Urinary bladder (tissue), 4 donors: ENCODE data around the gene HAT1. TPM values are rescaled to one million over a fixed set of nuclear protein-coding genes. Genes with fewer than 3 reads are reported as not detected.
A peak's percentile ranks its signal among the peaks of the same experiment; 100 is the strongest.

Experiments
- DNase-seq: peaks from one replicate; pipeline ENCODE4 v3.0.0-alpha.2; 2015; ENCODE audit errors: extremely low spot score
- H3K27ac ChIP-seq: one replicate; pipeline ENCODE4 v1.5.1; 2013; ENCODE audit warnings: low read depth, mild to moderate bottlenecking, moderate library complexity
- H3K36me3 ChIP-seq: one replicate; pipeline ENCODE4 v1.6.1; 2013; ENCODE audit warnings: mild to moderate bottlenecking, moderate library complexity; ENCODE audit not compliant: insufficient read depth
- H3K4me1 ChIP-seq: one replicate; pipeline ENCODE4 v1.6.1; 2013; ENCODE audit warnings: mild to moderate bottlenecking, moderate library complexity; ENCODE audit not compliant: insufficient read depth
- H3K4me3 ChIP-seq: one replicate; pipeline ENCODE4 v1.5.1; 2013; ENCODE audit warnings: low read depth, low read length
- WGBS: extraction: QIAGEN DNeasy Blood & Tissue Kit; methylation state at CpG from one replicate; pipeline ENCODE4 v1.1.7; 2013; 5-methylcytosine and 5-hydroxymethylcytosine counted together
- polyA plus RNA-seq: library from polyadenylated mRNA; stranded (reverse); fragments of 200-250 nt; gene quantifications from one replicate; pipeline ENCODE4 v1.2.3, GENCODE V29; 2013
- total RNA-seq: library from RNA; depleted of rRNA; stranded (reverse); fragments of >200 nt; gene quantifications from one replicate; pipeline ENCODE4 v1.2.3, GENCODE V29; 2014
- donor health status: healthy with polysubstance abuse.
- donor health status: healthy.

The HAT1 gene
- total RNA-seq: 60.8 TPM
- 39.3 TPM for polyA plus RNA-seq

GRCh38 chr2:171922230-171923022, at the start of gene HAT1:
Gene HAT1, plus strand, starts transcription at chr2:171922461. Its CDS starts 40 bp downstream, at chr2:171922501.
- no peaks in the 10 kb centered on the region for H3K36me3 ChIP-seq
- peak within 1 kb of the TSS; percentile 90 for H3K27ac ChIP-seq
- peak; percentile 96 for DNase-seq
- whole genome bisulfite sequencing: under 1% methylated on average over 61 of the region's 61 CpGs
- H3K4me1 ChIP-seq: peaks cover 1% of the 10 kb centered on the region
- peak within 1 kb of the TSS; percentile 65 for H3K4me3 ChIP-seq

- no peaks in the 10 kb centered on the region for H3K36me3 ChIP-seq
- H3K4me3 ChIP-seq: no peak overlapping the region
- no peak for DNase-seq
- 99% methylated on average over 1 of the region's 1 CpG for WGBS
- H3K27ac ChIP-seq: no peak overlapping the region
- H3K4me1 ChIP-seq: peaks cover 2% of the 10 kb centered on the region
Observed at GRCh38 chr2:171874517-171874916, 47.7 kb upstream of the HAT1 start.

DNA sequence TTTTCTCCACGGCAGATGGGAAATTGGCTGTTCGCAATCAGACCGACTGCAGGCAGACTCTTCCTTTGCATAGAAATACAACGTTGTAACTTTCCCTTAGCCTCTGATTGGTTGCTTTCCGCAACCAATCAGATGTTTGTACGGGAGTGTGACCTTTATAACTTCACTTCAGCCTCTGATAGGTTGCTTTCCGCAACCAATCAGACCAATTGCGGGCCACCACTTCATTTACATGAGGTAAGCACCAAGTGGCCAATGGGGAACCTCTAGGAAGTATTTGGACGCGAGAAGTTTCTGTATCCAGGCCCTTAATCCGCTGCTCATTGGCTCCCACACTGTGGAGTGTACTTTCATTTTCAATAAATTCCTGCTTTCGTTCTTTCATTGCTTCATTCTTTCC, 47.3 kb upstream of the HAT1 start:
- 94% methylated on average over 12 of the region's 12 CpGs for WGBS
- DNase-seq: no peak
- Histone ChIP-seq H3K36me3 (no peaks in the 10 kb centered on the region), H3K4me1 (peaks cover 2% of the 10 kb centered on the region), H3K4me3 (no peak overlapping the region), H3K27ac (no peak overlapping the region)

GRCh38 chr2:171878481-171878993, 43.7 kb upstream of the HAT1 start:
- peaks cover 2% of the 10 kb centered on the region for H3K4me1 ChIP-seq
- H3K27ac ChIP-seq: peak overlapping the region; percentile 59
- 18% methylated on average over 2 of the region's 2 CpGs for WGBS
- DNase-seq: no peak
- H3K36me3 ChIP-seq: no peaks in the 10 kb centered on the region
- no peak overlapping the region for H3K4me3 ChIP-seq

DNA sequence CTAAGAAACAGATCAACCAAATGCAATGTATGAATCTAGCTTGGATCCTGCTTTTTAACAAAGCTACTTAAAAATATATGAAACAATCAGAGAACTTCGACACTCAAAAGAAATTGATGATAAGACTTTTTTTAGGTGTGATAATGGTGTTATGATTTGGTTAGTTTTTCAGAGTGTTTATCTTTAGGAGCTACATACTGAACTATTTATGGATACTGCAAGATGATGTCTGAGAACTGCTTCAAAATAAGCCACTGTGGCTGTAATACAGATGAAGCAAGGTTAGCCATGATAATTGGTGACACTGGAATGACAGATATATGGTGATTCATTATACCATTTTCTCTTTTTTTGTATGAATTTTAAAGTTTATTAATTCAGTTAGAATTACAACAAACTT, 42.4 kb upstream of the HAT1 start:
- Histone ChIP-seq H3K4me1 (peaks cover 2% of the 10 kb centered on the region), H3K27ac (no peak overlapping the region), H3K36me3 (no peaks in the 10 kb centered on the region), H3K4me3 (no peak overlapping the region)
- WGBS: 54% methylated on average over 1 of the region's 1 CpG
- no peak for DNase-seq

DNA sequence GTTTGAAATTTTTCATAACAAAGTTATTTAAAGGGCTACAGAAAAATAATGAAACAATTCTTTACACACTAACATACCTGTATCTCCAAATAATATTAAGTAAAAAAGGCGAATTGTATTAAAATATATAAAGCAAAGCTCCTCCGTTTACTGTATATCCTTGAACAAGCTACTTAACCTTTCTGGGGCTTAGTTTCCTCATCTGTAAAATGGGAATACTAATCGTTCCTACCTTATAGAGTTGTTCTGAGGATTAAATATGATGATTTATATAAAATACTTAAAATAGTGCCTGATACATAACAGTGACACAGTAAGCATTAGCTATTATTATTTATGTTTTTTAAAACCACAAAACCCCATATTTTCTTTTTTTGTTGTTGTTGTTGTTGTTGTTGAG, 41.5 kb upstream of the HAT1 start:
- 94% methylated on average over 3 of the region's 3 CpGs for WGBS
- Histone ChIP-seq H3K4me1 (peaks cover 2% of the 10 kb centered on the region), H3K4me3 (no peak overlapping the region), H3K36me3 (no peaks in the 10 kb centered on the region), H3K27ac (no peak overlapping the region)
- no peak for DNase-seq

GRCh38 chr2:171882089-171882769, 40.0 kb upstream of the HAT1 start:
- DNase-seq: no peak
- Histone ChIP-seq H3K27ac (no peak overlapping the region), H3K36me3 (no peaks in the 10 kb centered on the region), H3K4me1 (peaks cover 2% of the 10 kb centered on the region), H3K4me3 (no peak overlapping the region)
- 55% methylated on average over 2 of the region's 2 CpGs for WGBS

DNA sequence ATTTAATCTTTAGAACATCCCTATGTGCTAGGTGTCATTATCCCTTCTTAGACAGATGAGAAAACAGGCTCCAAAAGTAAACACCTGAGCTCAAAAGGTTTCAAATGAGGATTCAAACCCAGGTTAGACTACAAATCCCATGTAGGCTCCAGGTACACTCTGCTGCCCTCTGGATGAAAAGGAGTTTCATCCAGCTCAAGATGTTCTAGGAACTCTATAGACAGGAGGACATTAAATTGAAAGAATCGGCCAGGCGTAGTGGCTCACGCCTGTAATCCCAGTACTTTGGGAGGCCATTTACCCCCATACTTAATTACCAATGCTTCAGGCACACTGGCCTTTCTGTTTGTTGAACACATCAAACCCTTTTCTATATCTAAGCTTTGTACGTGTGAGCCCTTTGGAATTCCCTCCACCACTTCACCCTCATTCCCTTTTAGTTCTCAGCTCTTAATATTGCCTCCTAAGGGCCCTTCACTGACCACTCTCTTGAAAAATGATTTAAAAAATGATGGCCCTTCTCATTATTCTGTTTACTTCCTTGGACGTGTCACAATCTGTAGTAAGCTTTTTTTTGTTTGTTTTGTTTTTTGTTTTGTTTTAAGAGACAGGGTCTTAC, 38.9 kb upstream of the HAT1 start:
- DNase-seq: no peak
- Histone ChIP-seq H3K27ac (no peak overlapping the region), H3K4me3 (no peak overlapping the region), H3K4me1 (no peaks in the 10 kb centered on the region), H3K36me3 (no peaks in the 10 kb centered on the region)
- WGBS: 91% methylated on average over 5 of the region's 5 CpGs

GRCh38 chr2:171889333-171889732, 32.9 kb upstream of the HAT1 start:
- no peak overlapping the region for H3K27ac ChIP-seq
- DNase-seq: no peak
- no peaks in the 10 kb centered on the region for H3K36me3 ChIP-seq
- H3K4me1 ChIP-seq: no peaks in the 10 kb centered on the region
- 96% methylated on average over 2 of the region's 2 CpGs for WGBS
- H3K4me3 ChIP-seq: no peak overlapping the region

GRCh38 chr2:171889808-171890207, 32.5 kb upstream of the HAT1 start:
- H3K4me3 ChIP-seq: no peak overlapping the region
- no peaks in the 10 kb centered on the region for H3K4me1 ChIP-seq
- no peaks in the 10 kb centered on the region for H3K36me3 ChIP-seq
- DNase-seq: no peak
- WGBS: 82% methylated on average over 1 of the region's 1 CpG
- H3K27ac ChIP-seq: no peak overlapping the region

DNA sequence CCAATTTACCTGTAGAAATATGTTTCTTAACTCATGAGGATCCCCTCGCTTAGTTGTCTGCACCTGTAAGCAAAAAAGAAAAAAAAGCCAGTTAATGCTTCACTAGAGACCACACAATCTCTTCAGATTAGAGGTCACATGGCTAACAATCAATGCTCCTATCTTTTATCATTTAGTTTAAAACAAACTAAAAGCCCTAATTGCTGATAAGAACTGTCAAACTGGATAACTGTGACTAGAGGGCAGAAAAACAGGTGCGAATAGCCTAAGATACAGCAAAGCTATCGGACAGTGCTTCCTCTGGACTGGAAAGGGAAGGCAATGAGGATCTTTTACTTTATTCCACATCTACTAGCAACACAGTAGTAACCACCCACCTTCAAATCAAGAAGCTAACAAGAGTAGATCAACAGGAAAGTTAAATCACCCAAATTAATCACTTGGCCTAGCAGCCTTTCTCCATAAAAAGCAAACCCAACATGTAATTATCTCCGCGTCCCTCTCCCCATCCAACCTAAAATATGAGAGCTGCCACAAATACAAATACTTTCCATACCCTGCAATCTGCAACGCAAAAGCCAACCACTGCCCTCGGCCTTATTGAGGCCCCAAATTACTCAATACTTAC, 29.0 kb upstream of the HAT1 start:
- H3K36me3 ChIP-seq: no peaks in the 10 kb centered on the region
- no peaks in the 10 kb centered on the region for H3K4me1 ChIP-seq
- WGBS: 29% methylated on average over 7 of the region's 7 CpGs
- DNase-seq: no peak
- H3K4me3 ChIP-seq: peak overlapping the region; percentile 68
- no peak overlapping the region for H3K27ac ChIP-seq

GRCh38 chr2:171893824-171894611, 28.2 kb upstream of the HAT1 start, which contains the start of gene SLC25A12:
Gene SLC25A12, minus strand, starts transcription at chr2:171894244. Its CDS starts 30 bp downstream, at chr2:171894214.
- peak within 1 kb of the TSS; percentile 68 for H3K4me3 ChIP-seq
- under 1% methylated on average over 63 of the region's 63 CpGs for WGBS
- no peaks in the 10 kb centered on the region for H3K36me3 ChIP-seq
- peak within 1 kb of the TSS; percentile 42 for H3K27ac ChIP-seq
- DNase-seq: peak; percentile 47
- no peaks in the 10 kb centered on the region for H3K4me1 ChIP-seq

DNA sequence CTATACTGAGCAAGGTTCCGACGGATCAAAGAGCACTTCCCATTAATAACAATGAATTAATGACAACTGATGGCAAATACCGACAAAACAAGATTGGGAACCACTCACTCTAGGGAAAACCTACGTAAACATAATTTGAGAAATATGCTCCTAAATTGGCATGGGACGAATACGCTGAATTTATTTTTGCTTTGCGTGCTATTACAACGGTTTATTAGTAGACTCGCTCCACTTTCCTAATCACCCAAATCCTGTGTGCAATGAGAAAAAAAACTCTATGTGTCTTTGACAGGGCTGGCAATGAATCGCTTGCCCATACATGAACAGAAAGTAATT, 27.7 kb upstream of the HAT1 start:
- no peaks in the 10 kb centered on the region for H3K36me3 ChIP-seq
- 27% methylated on average over 10 of the region's 10 CpGs for WGBS
- no peaks in the 10 kb centered on the region for H3K4me1 ChIP-seq
- peak overlapping the region; percentile 42 for H3K27ac ChIP-seq
- peak; percentile 15 for DNase-seq
- H3K4me3 ChIP-seq: peak overlapping the region; percentile 68
